Chondrocyte (in vitro differentiated cells): ENCODE data around the gene LLGL2. TPM values are rescaled to one million over a fixed set of nuclear protein-coding genes. Genes with fewer than 3 reads are reported as not detected.
"Not testable (repeated sequence)": the region's sequence is repeated elsewhere in the genome, so short reads cannot be mapped to it uniquely, and the experiment has no call there.

Source experiments
- DNase-seq: peaks from one replicate; pipeline ENCODE4 v3.0.0; 2021; ENCODE audit warnings: mixed read lengths, low spot score
- H3K27ac Mint-ChIP-seq: one replicate; pipeline ENCODE4 v1.8.0; 2021; ENCODE audit warnings: mild to moderate bottlenecking, moderate library complexity, mixed read lengths; ENCODE audit not compliant: unreplicated experiment
- H3K27me3 Mint-ChIP-seq: 2 replicates; pipeline ENCODE4 v1.8.0; 2021; ENCODE audit warnings: low read depth, mixed read lengths
- H3K36me3 Mint-ChIP-seq: 2 replicates; pipeline ENCODE4 v1.8.0; 2021; ENCODE audit warnings: low read depth, mixed read lengths
- H3K4me1 Mint-ChIP-seq: 2 replicates; pipeline ENCODE4 v1.8.0; 2021; ENCODE audit warnings: low read depth, mild to moderate bottlenecking, mixed read lengths
- H3K4me3 Mint-ChIP-seq: one replicate; pipeline ENCODE4 v1.8.0; 2021; ENCODE audit warnings: mild to moderate bottlenecking, moderate library complexity, mixed read lengths; ENCODE audit not compliant: unreplicated experiment
- H3K9me3 Mint-ChIP-seq: 2 replicates; pipeline ENCODE4 v1.8.0; 2021; ENCODE audit warnings: low read depth, mixed read lengths
- total RNA-seq: library from RNA; stranded (reverse); gene quantifications from 3 replicates; pipeline ENCODE4 v1.2.1, GENCODE V29; 2021
- TF ChIP-seq, protein P1 (sequence below): fragments of 200-600 bp; sonication (generic); IDR thresholded peaks from 2 replicates; pipeline ENCODE4 v1.5.0; 2021; ENCODE audit warnings: antibody characterized with exemption, mild to moderate bottlenecking, moderate library complexity

LLGL2 gene
- total RNA-seq, 1 donor from 2014 or later = 1.8 TPM

DNA sequence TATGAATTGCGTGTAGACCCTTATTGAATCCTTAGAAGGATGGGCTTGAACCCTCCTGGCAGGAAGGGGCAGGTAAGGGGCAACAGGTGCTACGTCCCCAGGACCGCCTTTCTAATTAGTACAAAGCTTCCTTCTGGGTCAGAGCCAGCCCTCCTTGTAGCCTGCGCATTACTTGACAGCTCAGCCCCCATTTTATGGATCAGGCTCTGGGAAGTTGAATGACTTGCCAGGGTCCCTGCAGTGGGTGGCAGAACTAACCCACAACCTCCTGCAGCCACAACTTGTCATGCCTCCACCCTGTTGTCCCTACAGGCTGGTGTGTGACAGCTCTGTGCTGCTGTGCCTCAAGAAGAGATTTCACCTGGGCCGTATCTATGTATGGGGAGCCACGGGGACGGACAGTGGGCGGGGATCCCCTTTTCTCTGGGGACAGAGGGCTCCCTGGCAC lies 64.8 kb downstream of the LLGL2 start:
- H3K4me3 Mint-ChIP-seq = no peak overlapping the region
- H3K4me1 Mint-ChIP-seq = no peaks in the 10 kb centered on the region
- no peak overlapping the region for H3K27ac Mint-ChIP-seq
- no peak for DNase-seq
- H3K36me3 Mint-ChIP-seq = peaks cover 2% of the 10 kb centered on the region
- H3K9me3 Mint-ChIP-seq = peaks cover 6% of the 10 kb centered on the region
- no peaks in the 10 kb centered on the region for H3K27me3 Mint-ChIP-seq
- TF ChIP-seq, protein P1, sequence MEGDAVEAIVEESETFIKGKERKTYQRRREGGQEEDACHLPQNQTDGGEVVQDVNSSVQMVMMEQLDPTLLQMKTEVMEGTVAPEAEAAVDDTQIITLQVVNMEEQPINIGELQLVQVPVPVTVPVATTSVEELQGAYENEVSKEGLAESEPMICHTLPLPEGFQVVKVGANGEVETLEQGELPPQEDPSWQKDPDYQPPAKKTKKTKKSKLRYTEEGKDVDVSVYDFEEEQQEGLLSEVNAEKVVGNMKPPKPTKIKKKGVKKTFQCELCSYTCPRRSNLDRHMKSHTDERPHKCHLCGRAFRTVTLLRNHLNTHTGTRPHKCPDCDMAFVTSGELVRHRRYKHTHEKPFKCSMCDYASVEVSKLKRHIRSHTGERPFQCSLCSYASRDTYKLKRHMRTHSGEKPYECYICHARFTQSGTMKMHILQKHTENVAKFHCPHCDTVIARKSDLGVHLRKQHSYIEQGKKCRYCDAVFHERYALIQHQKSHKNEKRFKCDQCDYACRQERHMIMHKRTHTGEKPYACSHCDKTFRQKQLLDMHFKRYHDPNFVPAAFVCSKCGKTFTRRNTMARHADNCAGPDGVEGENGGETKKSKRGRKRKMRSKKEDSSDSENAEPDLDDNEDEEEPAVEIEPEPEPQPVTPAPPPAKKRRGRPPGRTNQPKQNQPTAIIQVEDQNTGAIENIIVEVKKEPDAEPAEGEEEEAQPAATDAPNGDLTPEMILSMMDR = no peak

DNA sequence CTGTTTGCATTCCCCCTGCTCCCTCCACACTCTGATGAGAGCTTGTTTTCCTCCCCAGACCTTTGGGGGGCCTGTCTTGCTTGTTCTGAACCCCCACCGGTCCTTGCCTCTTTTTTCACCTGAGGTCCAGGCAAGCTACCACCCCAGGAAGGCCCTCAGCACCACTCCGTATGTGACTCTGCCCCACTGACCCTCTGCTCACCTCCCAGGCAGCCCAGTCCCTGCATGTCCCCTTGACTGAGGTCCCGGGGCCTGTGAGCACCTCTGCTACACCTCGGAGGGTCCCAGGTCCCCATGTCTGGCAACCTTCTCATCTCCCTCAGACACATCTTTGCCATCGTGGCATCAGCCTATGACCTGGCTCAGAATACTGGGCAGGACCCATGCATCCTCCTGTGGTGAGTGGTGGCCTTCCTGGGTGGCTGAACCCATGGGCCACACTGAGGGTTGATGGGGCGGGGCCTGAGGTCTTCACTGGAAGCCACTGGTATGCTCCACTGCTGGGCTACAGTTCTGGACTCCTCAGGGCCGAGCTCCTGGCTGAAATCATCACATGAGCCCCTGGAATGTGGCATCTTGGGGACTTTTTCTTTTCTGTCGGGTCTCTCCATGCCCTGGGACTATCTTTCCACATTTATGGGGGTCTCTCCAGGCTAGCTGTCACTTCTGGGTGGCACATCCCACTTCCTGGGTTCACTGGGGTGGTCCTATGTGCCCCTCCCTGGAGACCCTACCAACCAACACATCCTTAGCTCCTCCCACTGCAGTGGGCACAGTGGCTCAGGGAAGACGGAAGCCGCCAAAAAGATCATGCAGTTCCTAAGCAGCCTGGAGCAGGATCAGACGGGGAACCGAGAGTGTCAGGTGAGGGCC lies 65.6 kb downstream of the LLGL2 start:
- Mint-ChIP-seq H3K36me3 (no peaks in the 10 kb centered on the region), H3K27ac (no peak overlapping the region), H3K27me3 (no peaks in the 10 kb centered on the region), H3K9me3 (peaks cover under 1% of the 10 kb centered on the region), H3K4me1 (no peaks in the 10 kb centered on the region), H3K4me3 (no peak overlapping the region)
- DNase-seq = no peak
- TF ChIP-seq, protein P1 = no peak

DNA sequence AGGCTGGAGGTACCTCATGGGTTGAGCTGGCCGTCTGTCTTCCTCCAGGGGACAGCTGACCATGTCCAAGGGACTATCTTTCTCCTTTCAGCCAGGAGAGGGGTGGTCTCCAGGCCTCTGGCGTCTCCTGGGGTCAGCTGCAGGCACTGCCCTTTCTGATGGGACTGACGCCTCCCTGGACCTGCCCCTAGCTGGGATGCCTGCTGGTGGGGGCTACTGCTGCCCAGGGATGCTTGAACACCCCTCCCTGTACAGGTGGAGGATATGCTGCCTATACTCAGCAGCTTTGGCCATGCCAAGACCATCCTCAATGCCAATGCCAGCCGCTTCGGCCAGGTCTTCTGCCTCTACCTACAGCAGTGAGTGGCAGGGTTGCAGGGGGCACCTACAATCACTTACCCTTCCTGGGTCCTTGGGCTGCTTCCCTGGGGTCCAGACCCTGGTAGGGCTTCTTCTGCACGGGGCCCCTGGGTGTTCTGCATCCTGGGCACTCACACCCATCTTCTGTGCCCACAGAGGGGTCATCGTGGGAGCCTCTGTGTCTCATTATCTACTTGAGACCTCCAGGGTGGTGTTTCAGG lies 66.3 kb downstream of the LLGL2 start:
- Mint-ChIP-seq H3K9me3 (no peaks in the 10 kb centered on the region), H3K36me3 (no peaks in the 10 kb centered on the region), H3K27ac (no peak overlapping the region), H3K4me1 (no peaks in the 10 kb centered on the region), H3K27me3 (no peaks in the 10 kb centered on the region), H3K4me3 (no peak overlapping the region)
- DNase-seq = no peak
- TF ChIP-seq, protein P1 = no peak

DNA sequence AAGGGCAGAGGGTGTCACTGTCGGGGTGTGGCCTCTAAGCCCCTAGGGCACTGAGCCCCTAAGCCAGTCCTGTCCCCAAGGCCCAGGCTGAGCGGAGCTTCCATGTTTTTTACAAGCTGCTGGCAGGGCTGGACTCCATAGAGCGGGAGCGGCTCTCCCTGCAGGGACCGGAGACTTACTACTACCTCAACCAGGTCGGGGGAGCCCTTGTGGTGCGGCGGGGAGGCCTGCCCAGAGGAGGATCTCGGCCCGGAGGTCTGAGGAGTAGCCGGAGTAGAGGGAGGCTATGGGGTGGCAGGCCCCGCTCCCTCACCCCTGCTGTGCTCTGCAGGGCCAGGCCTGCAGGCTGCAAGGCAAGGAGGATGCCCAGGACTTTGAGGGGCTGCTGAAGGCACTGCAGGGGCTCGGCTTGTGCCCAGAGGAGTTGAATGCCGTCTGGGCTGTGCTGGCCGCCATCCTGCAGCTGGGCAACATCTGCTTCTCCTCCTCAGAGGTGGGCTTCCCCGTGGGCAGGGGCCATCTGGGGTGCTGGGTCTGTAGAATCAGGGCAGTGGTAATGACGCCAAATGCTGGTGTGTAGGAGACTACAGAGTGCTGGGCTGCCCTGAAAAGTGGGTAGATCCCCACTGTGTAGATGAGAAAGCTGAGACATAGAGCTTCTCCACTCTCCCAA lies 67.0 kb downstream of the LLGL2 start:
- peaks cover 2% of the 10 kb centered on the region for H3K27me3 Mint-ChIP-seq
- H3K27ac Mint-ChIP-seq = no peak overlapping the region
- no peak overlapping the region for H3K4me3 Mint-ChIP-seq
- DNase-seq = peak; percentile 89
- H3K4me1 Mint-ChIP-seq = no peaks in the 10 kb centered on the region
- H3K36me3 Mint-ChIP-seq = no peaks in the 10 kb centered on the region
- TF ChIP-seq, protein P1 = no peak
- no peaks in the 10 kb centered on the region for H3K9me3 Mint-ChIP-seq

DNA sequence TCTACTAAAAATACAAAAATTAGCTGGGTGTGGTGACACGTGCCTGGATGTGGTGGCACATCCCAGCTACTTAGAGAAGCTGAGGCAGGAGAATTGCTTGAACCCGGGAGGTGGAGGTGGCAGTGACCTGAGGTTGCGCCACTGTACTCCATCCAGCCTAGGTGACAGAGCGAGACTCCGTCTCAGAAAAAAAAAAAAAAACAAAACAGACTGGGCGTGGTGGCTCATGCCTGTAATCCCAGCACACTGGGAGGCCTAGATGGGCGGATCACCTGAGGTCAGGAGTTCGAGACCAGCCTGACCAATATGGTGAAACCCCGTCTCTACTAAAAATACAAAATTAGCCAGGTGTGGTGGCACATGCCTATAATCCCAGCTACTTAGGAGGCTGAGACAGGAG lies 67.9 kb downstream of the LLGL2 start:
- H3K4me1 Mint-ChIP-seq, H3K4me3 Mint-ChIP-seq, H3K9me3 Mint-ChIP-seq, H3K27me3 Mint-ChIP-seq, DNase-seq, H3K36me3 Mint-ChIP-seq, H3K27ac Mint-ChIP-seq: not testable (repeated sequence)
